NT2/D1 (cell line): ENCODE measurements around the gene TMEM187.

Source experiments
- SUZ12 ChIP-seq: IDR thresholded peaks from 2 replicates; pipeline ENCODE4 v1.6.1; 2011; ENCODE audit not compliant: insufficient read length, insufficient read depth; ENCODE audit errors: extremely low read depth
- YY1 ChIP-seq: IDR thresholded peaks from 2 replicates; pipeline ENCODE4 v1.6.1; 2011; ENCODE audit not compliant: insufficient read length, insufficient read depth
- ZNF274 ChIP-seq: IDR thresholded peaks from 2 replicates; pipeline ENCODE4 v1.6.1; 2011; ENCODE audit warnings: mild to moderate bottlenecking, low read depth, low read length

DNA sequence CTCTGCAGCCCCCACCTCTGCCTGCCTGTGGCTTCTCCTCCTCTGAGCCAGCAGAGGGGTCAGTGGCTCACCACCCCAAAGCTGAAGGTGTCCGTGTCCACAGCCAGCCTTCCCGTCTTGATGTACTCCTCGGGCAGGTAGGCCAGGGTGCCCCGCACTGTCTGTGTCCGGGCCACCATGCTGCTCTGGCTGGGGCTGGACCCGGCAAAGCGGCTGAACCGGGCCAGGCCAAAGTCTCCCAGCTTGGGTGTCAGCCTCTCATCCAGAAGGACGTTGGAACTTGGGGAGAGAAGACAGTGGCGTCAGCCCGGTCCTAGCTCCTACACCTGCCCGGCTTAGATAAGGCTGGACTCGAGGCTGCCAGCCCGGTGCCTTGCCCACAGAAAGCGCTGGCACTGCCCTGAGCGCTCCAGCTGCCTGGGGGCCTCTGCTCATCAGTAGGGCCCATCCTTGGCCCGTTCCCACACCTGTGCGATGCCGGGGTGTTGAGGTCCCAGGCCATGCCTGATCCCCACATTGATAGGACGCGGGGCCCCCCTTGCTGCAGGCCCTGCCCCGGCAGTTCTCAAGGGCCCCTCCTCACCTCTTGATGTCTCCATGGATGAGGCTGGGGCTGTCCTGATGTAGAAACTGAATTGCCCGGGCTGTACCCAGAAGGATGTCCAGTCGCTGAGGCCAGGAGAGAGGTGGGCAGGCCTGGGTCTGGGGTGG, 44.0 kb downstream of the TMEM187 start:
- TF ChIP-seq YY1 (no peak), ZNF274 (no peak), SUZ12 (no peak)
